HCT116 (cell line): Measurements from ENCODE around the gene ST3GAL2. TPM values are rescaled to one million over a fixed set of nuclear protein-coding genes. Genes with fewer than 3 reads are reported as not detected.

ENCODE experiments used
- ATAC-seq: fragments of 200-7000 bp; cut with Tn5 transposase; 2 replicates; pipeline ENCODE4 v1.9.1; 2020; ENCODE audit warnings: mild to moderate bottlenecking, moderate library complexity
- BruUV-seq: library from RNA; stranded (reverse); fragments of 400-500 nt; replicated peaks from 2 replicates; lab custom pipeline; 2021; lab: Mats Ljungman, UMichigan
- CTCF ChIA-PET: fragments of 300-600 bp; sonication (Branson Sonifier 250); formaldehyde crosslinking; loops from one replicate; lab custom pipeline; 2021; ENCODE audit warnings: antibody characterized with exemption; lab: Charles Lee
- POLR2A ChIA-PET: fragments of 300-600, 350-600 bp; sonication (Branson Sonifier 250); formaldehyde crosslinking; loops from one replicate; lab custom pipeline; 2021; ENCODE audit warnings: antibody characterized with exemption; lab: Charles Lee
- RAD21 ChIA-PET, 2 experiments: fragments of 300-600 bp; sonication (Branson Sonifier 250); formaldehyde crosslinking; loops; one replicate each; lab custom pipeline; 2023; ENCODE audit warnings: low total read pairs in 2 of 2; ENCODE audit not compliant: uncharacterized antibody in 2 of 2, unreplicated experiment in 2 of 2, low non-redundant PET in 1 of 2; lab: Charles Lee
- DNase-seq: peaks from one replicate; pipeline ENCODE4 v3.0.0-alpha.2; 2010; ENCODE audit warnings: low read depth, low spot score
- H2AFZ ChIP-seq: fragments of 200-600 bp; shearing (Covaris generic), sonication (generic); 2 replicates; pipeline ENCODE4 v1.6.1; 2017; ENCODE audit warnings: low read depth, mixed run types, mixed read lengths, antibody characterized with exemption, low read length; ENCODE audit not compliant: poor library complexity, severe bottlenecking
- H3K27ac ChIP-seq: 2 replicates; pipeline ENCODE4 v1.5.1; 2012; ENCODE audit warnings: low read depth, low read length
- H3K27me3 ChIP-seq: fragments of 200-600 bp; sonication (generic); 2 replicates; pipeline ENCODE4 v1.6.1; 2016; ENCODE audit warnings: mixed run types, low read length, mixed read lengths; ENCODE audit not compliant: insufficient read depth
- H3K36me3 ChIP-seq, 2 experiments: fragments of 200-500 bp in 1 of 2; fragments of 200-600 bp in 1 of 2; sonication (Bioruptor generic) in 1 of 2; sonication (generic) in 1 of 2; 2 replicates each; pipeline versions ENCODE4 v1.5.1 to v1.6.1; 2014 to 2016; ENCODE audit warnings: low read length in 2 of 2, inconsistent platforms in 1 of 2, mixed read lengths in 1 of 2, mixed run types in 1 of 2; ENCODE audit not compliant: insufficient read depth in 2 of 2, control insufficient read depth in 1 of 2
- H3K4me1 ChIP-seq, 2 experiments: fragments of 200-600 bp in 1 of 2; sonication (generic) in 1 of 2; 2 replicates each; pipeline versions ENCODE4 v1.5.1 to v1.6.1; 2012 to 2017; ENCODE audit warnings: low read length in 2 of 2, inconsistent platforms in 1 of 2, mild to moderate bottlenecking in 1 of 2, mixed read lengths in 1 of 2, mixed run types in 1 of 2, moderate library complexity in 1 of 2; ENCODE audit not compliant: insufficient read depth in 2 of 2, control insufficient read depth in 1 of 2
- H3K4me2 ChIP-seq: fragments of 200-600 bp; sonication (generic); 2 replicates; pipeline ENCODE4 v1.6.1; 2017; ENCODE audit warnings: mixed run types, low read length, mixed read lengths
- H3K4me3 ChIP-seq, 2 experiments: fragments of 200-600 bp in 1 of 2; sonication (generic) in 1 of 2; replicated peaks in 1 of 2; 2 replicates each; pipeline ENCODE4 v1.5.1; 2011 to 2016; ENCODE audit warnings: low read length in 2 of 2, control low read depth in 1 of 2, low read depth in 1 of 2, mild to moderate bottlenecking in 1 of 2, mixed read lengths in 1 of 2, mixed run types in 1 of 2
- H3K79me2 ChIP-seq: fragments of 200-600 bp; sonication (generic); 2 replicates; pipeline ENCODE4 v1.6.1; 2017; ENCODE audit warnings: mild to moderate bottlenecking, mixed run types, low read length, moderate library complexity, mixed read lengths; ENCODE audit not compliant: insufficient read depth
- H3K9ac ChIP-seq: fragments of 200-600 bp; sonication (generic); 2 replicates; pipeline ENCODE4 v1.6.1; 2016; ENCODE audit warnings: low read length, mixed read lengths
- H3K9me2 ChIP-seq: fragments of 200-600 bp; sonication (generic), shearing (Covaris generic); 2 replicates; pipeline ENCODE4 v1.6.1; 2017; ENCODE audit warnings: mixed run types, mild to moderate bottlenecking, moderate library complexity; ENCODE audit not compliant: insufficient read depth
- H3K9me3 ChIP-seq, 2 experiments: fragments of 200-500 bp in 1 of 2; fragments of 200-600 bp in 1 of 2; sonication (Bioruptor generic) in 1 of 2; sonication (generic) in 1 of 2; 2 replicates each; pipeline ENCODE4 v1.6.1; 2014 to 2017; ENCODE audit warnings: low read length in 2 of 2, mixed read lengths in 2 of 2, inconsistent platforms in 1 of 2, low read depth in 1 of 2, mild to moderate bottlenecking in 1 of 2, mixed run types in 1 of 2, moderate library complexity in 1 of 2; ENCODE audit not compliant: control insufficient read depth in 1 of 2, insufficient read depth in 1 of 2
- H4K20me1 ChIP-seq: fragments of 200-600 bp; sonication (generic), shearing (Covaris generic); 2 replicates; pipeline ENCODE4 v1.6.1; 2017; ENCODE audit warnings: mixed run types, mild to moderate bottlenecking, moderate library complexity; ENCODE audit not compliant: insufficient read depth
- REST ChIP-seq: IDR thresholded peaks from 2 replicates; pipeline ENCODE4 v1.6.1; 2012; ENCODE audit warnings: low read depth
- ZFX ChIP-seq: fragments of 450-650 bp; IDR thresholded peaks from 2 replicates; pipeline ENCODE4 v1.6.1; 2017
- intact Hi-C: fragments of 100-400 bp; cut with micrococcal nuclease; formaldehyde crosslinking; loops from 2 replicates; pipeline ENCODE4 v1.10.0; 2022
- total RNA-seq: library from RNA; stranded (reverse); gene quantifications from one replicate; pipeline ENCODE4 v1.2.1, GENCODE V29; 2021; ENCODE audit not compliant: unreplicated experiment

Gene ST3GAL2
- total RNA-seq, 1 experiment from 2014 or later: 9.5 TPM

- DNase-seq: no peak
- no TSS peak for BruUV-seq
- Histone ChIP-seq H3K36me3 (no peaks in the 10 kb centered on the region), H3K79me2 (peaks cover 6% of the 10 kb centered on the region), H2AFZ (no peak overlapping the region), H3K9ac (peak overlapping the region; percentile 32), H3K4me1 (peaks cover 38 to 60% of the 10 kb centered on the region in 2 experiments), H3K4me2 (peak overlapping the region; percentile 52), H3K4me3 (no peak overlapping the region), H3K9me3 (no peaks in the 10 kb centered on the region)
- CTCF ChIA-PET: no interaction called here
- RAD21 ChIA-PET: interaction anchor here in 1 of 2 experiments (0.7 kb wide), 1 partner anchor 14 kb away, joined by 5 read pairs; no protein-coding TSS in a partner anchor
- POLR2A ChIA-PET: interaction anchor here (0.8 kb wide), 1 partner anchor 49 kb away, joined by 3 read pairs; no protein-coding TSS in a partner anchor
- 0 out of 2 replicates have a peak, but pooled peaks have one; percentile 23 for TF ChIP-seq ZFX
- TF ChIP-seq REST: no peak
- TF ChIP-seq, all 23 proteins: peak for 1
- Histone ChIP-seq H3K27me3 (no peaks in the 10 kb centered on the region), H4K20me1 (no peaks in the 10 kb centered on the region), H3K9me2 (no peaks in the 10 kb centered on the region), H3K27ac (peak overlapping the region; percentile 49; the same call in 1 of the 2 replicates)
- no peak for ATAC-seq
- intact Hi-C loops: no loop called here
These were observed 8.8 kb downstream of the ST3GAL2 start for GRCh38 chr16:70429888-70430666.
